WERI-Rb-1 (cell line): ENCODE data around the gene ATG16L2.

Experiments
- DNase-seq: peaks from one replicate; pipeline ENCODE4 v3.0.0-alpha.2; 2020
- H3K27ac ChIP-seq: fragments of 250-450 bp; sonication (Bioruptor Pico); 2 replicates; pipeline ENCODE4 v1.5.1; 2020; ENCODE audit warnings: mild to moderate bottlenecking, moderate library complexity
- H3K27me3 ChIP-seq: fragments of 250-450 bp; sonication (Bioruptor Pico); 2 replicates; pipeline ENCODE4 v1.5.1; 2021; ENCODE audit warnings: mild to moderate bottlenecking, low read depth, moderate library complexity; ENCODE audit not compliant: insufficient read depth, severe bottlenecking
- H3K36me3 ChIP-seq: fragments of 250-450 bp; sonication (Bioruptor Pico); 2 replicates; pipeline ENCODE4 v1.5.1; 2020; ENCODE audit warnings: mild to moderate bottlenecking, moderate library complexity
- H3K4me3 ChIP-seq: 2 replicates; pipeline ENCODE4 v1.5.1; 2011; ENCODE audit warnings: low read depth, mild to moderate bottlenecking, control low read depth, low read length
- H3K9me3 ChIP-seq: fragments of 250-450 bp; sonication (Bioruptor Pico); 2 replicates; pipeline ENCODE4 v1.5.1; 2021; ENCODE audit warnings: mild to moderate bottlenecking, moderate library complexity; ENCODE audit not compliant: severe bottlenecking
- TF ChIP-seq, protein P1 (sequence below): IDR thresholded peaks from 2 replicates; pipeline ENCODE4 v1.5.1; 2011; ENCODE audit warnings: low read depth, mild to moderate bottlenecking, control low read depth, inconsistent platforms, low read length

The ATG16L2 gene

DNA sequence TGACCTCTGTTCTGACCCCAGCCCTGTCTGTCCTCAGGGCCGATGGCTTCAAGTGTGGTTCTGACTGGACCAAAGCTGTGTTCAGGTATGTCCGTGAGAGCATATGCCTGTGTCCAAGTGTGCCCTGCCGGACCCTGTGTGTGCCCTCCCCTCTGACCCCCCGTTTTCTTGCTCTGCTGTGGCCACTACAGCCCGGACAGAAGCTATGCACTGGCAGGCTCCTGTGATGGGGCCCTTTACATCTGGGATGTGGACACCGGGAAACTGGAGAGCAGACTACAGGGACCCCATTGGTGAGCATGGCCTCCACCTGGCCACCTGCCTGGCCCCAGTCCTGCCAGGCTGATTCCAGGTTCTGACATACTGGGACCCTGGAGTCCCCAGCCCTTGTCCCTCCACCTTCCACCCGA lies 14.5 kb downstream of the ATG16L2 start:
- TF ChIP-seq, protein P1, sequence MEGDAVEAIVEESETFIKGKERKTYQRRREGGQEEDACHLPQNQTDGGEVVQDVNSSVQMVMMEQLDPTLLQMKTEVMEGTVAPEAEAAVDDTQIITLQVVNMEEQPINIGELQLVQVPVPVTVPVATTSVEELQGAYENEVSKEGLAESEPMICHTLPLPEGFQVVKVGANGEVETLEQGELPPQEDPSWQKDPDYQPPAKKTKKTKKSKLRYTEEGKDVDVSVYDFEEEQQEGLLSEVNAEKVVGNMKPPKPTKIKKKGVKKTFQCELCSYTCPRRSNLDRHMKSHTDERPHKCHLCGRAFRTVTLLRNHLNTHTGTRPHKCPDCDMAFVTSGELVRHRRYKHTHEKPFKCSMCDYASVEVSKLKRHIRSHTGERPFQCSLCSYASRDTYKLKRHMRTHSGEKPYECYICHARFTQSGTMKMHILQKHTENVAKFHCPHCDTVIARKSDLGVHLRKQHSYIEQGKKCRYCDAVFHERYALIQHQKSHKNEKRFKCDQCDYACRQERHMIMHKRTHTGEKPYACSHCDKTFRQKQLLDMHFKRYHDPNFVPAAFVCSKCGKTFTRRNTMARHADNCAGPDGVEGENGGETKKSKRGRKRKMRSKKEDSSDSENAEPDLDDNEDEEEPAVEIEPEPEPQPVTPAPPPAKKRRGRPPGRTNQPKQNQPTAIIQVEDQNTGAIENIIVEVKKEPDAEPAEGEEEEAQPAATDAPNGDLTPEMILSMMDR: no peak
- Histone ChIP-seq H3K9me3 (no peaks in the 10 kb centered on the region), H3K36me3 (no peaks in the 10 kb centered on the region; the same call in 1 of the 2 replicates), H3K27ac (no peak overlapping the region), H3K4me3 (no peak overlapping the region), H3K27me3 (no peaks in the 10 kb centered on the region)
- no peak for DNase-seq

DNA sequence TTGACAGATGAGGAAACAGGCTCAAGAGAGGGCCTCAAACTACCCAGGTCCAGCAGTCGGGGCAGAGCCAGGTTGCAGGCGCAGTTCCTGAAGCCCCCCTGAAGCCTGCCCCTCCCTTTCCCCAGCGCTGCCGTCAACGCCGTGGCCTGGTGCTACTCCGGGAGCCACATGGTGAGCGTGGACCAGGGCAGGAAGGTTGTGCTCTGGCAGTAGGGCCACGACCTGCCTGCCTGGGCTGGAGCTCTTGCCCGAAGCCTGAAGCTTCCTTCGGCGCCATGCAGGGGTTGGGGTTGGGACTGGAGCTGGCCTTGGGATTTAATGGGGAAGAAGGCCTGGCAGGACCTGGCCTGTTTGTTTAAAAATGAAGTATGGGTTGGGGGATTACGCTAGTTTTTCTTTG lies 15.0 kb downstream of the ATG16L2 start:
- no peaks in the 10 kb centered on the region for H3K9me3 ChIP-seq
- H3K36me3 ChIP-seq: no peaks in the 10 kb centered on the region
- TF ChIP-seq, protein P1: no peak
- DNase-seq: no peak
- H3K27ac ChIP-seq: no peak overlapping the region
- H3K27me3 ChIP-seq: no peaks in the 10 kb centered on the region
- H3K4me3 ChIP-seq: no peak overlapping the region

DNA sequence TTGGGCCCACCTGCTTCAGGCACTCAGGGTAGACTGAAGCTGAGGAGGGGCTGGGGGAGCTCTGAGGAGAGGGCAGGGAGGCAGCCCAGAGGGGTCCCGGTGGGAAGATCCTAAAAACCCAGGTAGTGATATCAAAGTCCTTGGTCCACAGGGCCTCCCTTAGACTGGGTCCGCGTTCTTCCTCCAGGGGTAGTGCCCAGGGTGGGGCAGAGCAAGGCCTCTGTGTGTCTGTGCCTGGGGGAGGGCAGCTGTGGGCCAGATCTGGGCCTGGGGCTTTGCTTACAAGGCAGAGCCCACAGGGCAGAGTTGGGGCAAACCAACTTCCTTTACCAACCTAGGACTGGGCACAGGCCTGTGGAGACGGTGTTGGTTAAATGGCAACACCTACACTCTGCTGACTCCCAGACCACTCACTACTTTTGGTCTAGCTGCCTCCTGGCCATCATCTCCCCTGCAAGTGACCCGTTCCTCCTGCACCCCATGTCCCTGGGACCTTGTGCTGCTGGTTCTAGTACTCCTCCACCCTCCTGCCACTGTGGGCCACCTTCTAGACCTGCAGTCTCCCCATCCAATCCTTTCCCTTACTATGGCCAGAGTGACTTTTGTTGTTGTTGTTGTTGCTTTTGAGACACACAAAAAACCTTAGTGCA lies 15.8 kb downstream of the ATG16L2 start:
- Histone ChIP-seq H3K36me3 (peaks cover 4% of the 10 kb centered on the region; the same call in 1 of the 2 replicates), H3K9me3 (no peaks in the 10 kb centered on the region), H3K27ac (no peak overlapping the region), H3K4me3 (no peak overlapping the region), H3K27me3 (no peaks in the 10 kb centered on the region)
- no peak for DNase-seq
- TF ChIP-seq, protein P1: no peak

DNA sequence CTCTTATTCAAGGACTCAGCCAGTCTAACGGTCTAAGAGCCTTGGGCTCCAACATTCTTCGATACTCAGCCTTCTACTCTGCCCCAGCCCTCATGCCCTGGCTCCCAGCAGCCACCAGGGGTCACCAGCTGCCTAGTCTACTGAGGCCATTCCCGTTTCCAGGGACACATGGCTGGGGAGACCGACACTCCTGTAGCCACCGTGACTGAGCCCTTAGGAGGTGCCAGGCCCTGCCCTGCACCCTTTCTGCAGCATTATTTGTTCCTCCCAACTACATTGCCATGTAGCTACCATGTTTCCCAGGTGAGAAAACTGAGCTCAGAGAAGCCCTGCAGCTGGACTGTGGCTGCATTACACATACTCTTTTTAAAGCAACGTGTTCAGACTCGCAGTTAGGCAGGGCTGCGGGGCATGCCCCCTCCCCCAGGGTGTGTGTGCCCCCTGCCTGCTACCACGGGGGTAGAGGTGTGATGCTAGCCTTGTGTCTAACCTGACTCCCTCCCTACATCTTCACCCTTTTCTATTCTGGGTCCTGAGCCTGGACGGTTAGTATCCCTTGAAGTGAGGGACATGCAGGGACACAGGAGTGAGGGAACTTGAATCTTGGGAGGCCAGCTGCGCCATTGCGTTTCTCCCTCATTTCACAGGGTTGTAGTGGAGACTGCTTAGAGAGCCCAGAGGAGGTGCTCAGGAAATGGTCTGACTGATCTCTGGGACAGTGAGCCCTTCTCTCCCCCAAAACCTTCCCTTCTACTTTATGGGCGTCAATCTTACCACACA lies 17.5 kb downstream of the ATG16L2 start:
- Histone ChIP-seq H3K36me3 (peaks cover 4% of the 10 kb centered on the region; the same call in 1 of the 2 replicates), H3K27me3 (no peaks in the 10 kb centered on the region), H3K27ac (0 out of 2 replicates have a peak overlapping the region, but pooled peaks have one; percentile 14), H3K9me3 (no peaks in the 10 kb centered on the region), H3K4me3 (no peak overlapping the region)
- peak; percentile 86 for DNase-seq
- TF ChIP-seq, protein P1: peak; percentile 93

GRCh38 chr11:72832301-72833082 lies 18.3 kb downstream of the ATG16L2 start:
- DNase-seq: no peak
- Histone ChIP-seq H3K27me3 (no peaks in the 10 kb centered on the region), H3K4me3 (no peak overlapping the region), H3K9me3 (no peaks in the 10 kb centered on the region), H3K27ac (no peak overlapping the region), H3K36me3 (peaks cover 4% of the 10 kb centered on the region; the same call in 1 of the 2 replicates)
- TF ChIP-seq, protein P1: no peak
